Natural killer cell (primary cell): ENCODE results near the gene NTRK2. TPM values are rescaled to one million over a fixed set of nuclear protein-coding genes. Genes with fewer than 3 reads are reported as not detected.

Experiments used
- ATAC-seq, 3 donors: fragments of 150-1000 bp in 2 of 3; fragments of 200-7000 bp in 1 of 3; cut with Tn5 transposase; 1 replicate in 1 of 3; 2 replicates in 2 of 3; pipeline ENCODE4 v1.10.0; 2021; ENCODE audit warnings: mild to moderate bottlenecking in 2 of 3, moderate library complexity in 2 of 3
- DNase-seq, 2 donors: peaks; one replicate each; pipeline versions ENCODE4 v3.0.0 to v3.0.0-alpha.2; 2013 to 2021; ENCODE audit warnings: mixed read lengths in 1 of 2
- H3K27ac ChIP-seq: one replicate; pipeline ENCODE4 v1.5.1; 2013; ENCODE audit warnings: mild to moderate bottlenecking, low read length
- H3K27me3 ChIP-seq: one replicate; pipeline ENCODE4 v1.6.1; 2013; ENCODE audit warnings: low read length; ENCODE audit not compliant: control insufficient read depth, insufficient read depth
- H3K36me3 ChIP-seq: one replicate; pipeline ENCODE4 v1.6.1; 2013; ENCODE audit warnings: low read length; ENCODE audit not compliant: control insufficient read depth, insufficient read depth
- H3K4me1 ChIP-seq: one replicate; pipeline ENCODE4 v1.6.1; 2013; ENCODE audit warnings: low read length; ENCODE audit not compliant: control insufficient read depth, insufficient read depth
- H3K4me3 ChIP-seq: one replicate; pipeline ENCODE4 v1.5.1; 2013; ENCODE audit warnings: low read length
- H3K9me3 ChIP-seq: one replicate; pipeline ENCODE4 v1.6.1; 2013; ENCODE audit warnings: low read length; ENCODE audit not compliant: control insufficient read depth, insufficient read depth
- H3K27ac Mint-ChIP-seq, 2 donors: one replicate each; pipeline ENCODE4 v1.8.0; 2022; ENCODE audit warnings: mild to moderate bottlenecking in 2 of 2, mixed read lengths in 2 of 2, moderate library complexity in 1 of 2
- H3K27me3 Mint-ChIP-seq, 2 donors: one replicate each; pipeline ENCODE4 v1.8.0; 2022; ENCODE audit warnings: low read depth in 2 of 2, mixed read lengths in 2 of 2
- H3K36me3 Mint-ChIP-seq: one replicate; pipeline ENCODE4 v1.8.0; 2022; ENCODE audit warnings: mixed read lengths
- H3K4me1 Mint-ChIP-seq, 2 donors: one replicate each; pipeline ENCODE4 v1.8.0; 2022; ENCODE audit warnings: mixed read lengths in 2 of 2
- H3K4me3 Mint-ChIP-seq: one replicate; pipeline ENCODE4 v1.8.0; 2022; ENCODE audit warnings: mild to moderate bottlenecking, moderate library complexity, mixed read lengths
- H3K9me3 Mint-ChIP-seq, 2 donors: one replicate each; pipeline ENCODE4 v1.8.0; 2022; ENCODE audit warnings: mixed read lengths in 2 of 2
- CTCF ChIP-seq: fragments of 200-600 bp; IDR thresholded peaks from one replicate; pipeline ENCODE4 v1.8.0; 2022; ENCODE audit warnings: antibody characterized with exemption
- WGBS: methylation state at CpG from one replicate; pipeline ENCODE4 v1.1.7; 2013; ENCODE audit warnings: missing lambda C conversion rate; ENCODE audit not compliant: insufficient coverage; 5-methylcytosine and 5-hydroxymethylcytosine counted together
- intact Hi-C: fragments of 100-400 bp; cut with micrococcal nuclease; formaldehyde crosslinking; loops from one replicate; pipeline ENCODE4 v1.14.2; 2022
- total RNA-seq, 4 donors: library from RNA; stranded (reverse); fragments of 120-200 nt in 1 of 4; gene quantifications; one replicate each; pipeline versions ENCODE4 v1.2.3 to v1.2.4, GENCODE V29; 2013 to 2022

Gene NTRK2
- total RNA-seq, 3 donors from 2014 or later (not counting 1 experiment from before 2014, with no cell fraction given), result 0.08 TPM; not detected in 2

GRCh38 chr9:84711936-84712335 lies 42.4 kb downstream of the NTRK2 start:
- Mint-ChIP-seq H3K4me3 (no peak overlapping the region), H3K36me3 (no peaks in the 10 kb centered on the region), H3K4me1 (peaks cover 21 to 22% of the 10 kb centered on the region in 2 donors), H3K27ac (no peak overlapping the region), H3K9me3 (no peaks in the 10 kb centered on the region), H3K27me3 (peaks cover 22 to 49% of the 10 kb centered on the region in 2 donors)
- intact Hi-C loops, result no loop called here
- peaks cover 4% of the 10 kb centered on the region for H3K4me1 ChIP-seq
- no peaks in the 10 kb centered on the region for H3K9me3 ChIP-seq
- TF ChIP-seq CTCF, result no peak
- H3K4me3 ChIP-seq, result no peak overlapping the region
- no peak overlapping the region for H3K27ac ChIP-seq
- no peaks in the 10 kb centered on the region for H3K36me3 ChIP-seq
- 77% methylated on average over 6 of the region's 6 CpGs for WGBS
- ATAC-seq (no peak), DNase-seq (no peak)
- peaks cover 15% of the 10 kb centered on the region for H3K27me3 ChIP-seq

- no peak overlapping the region for H3K4me3 Mint-ChIP-seq
- Histone ChIP-seq H3K27ac (no peak overlapping the region), H3K4me3 (no peak overlapping the region), H3K27me3 (peaks cover 17% of the 10 kb centered on the region), H3K4me1 (no peaks in the 10 kb centered on the region), H3K9me3 (no peaks in the 10 kb centered on the region), H3K36me3 (no peaks in the 10 kb centered on the region)
- peaks cover 26 to 56% of the 10 kb centered on the region in 2 donors for H3K27me3 Mint-ChIP-seq
- no peak for DNase-seq
- no peak overlapping the region for H3K27ac Mint-ChIP-seq
- no peaks in the 10 kb centered on the region for H3K4me1 Mint-ChIP-seq
- H3K9me3 Mint-ChIP-seq, result no peaks in the 10 kb centered on the region
- WGBS, result 85% methylated on average over 2 of the region's 3 CpGs
- TF ChIP-seq CTCF, result no peak
- no peak for ATAC-seq
- no peaks in the 10 kb centered on the region for H3K36me3 Mint-ChIP-seq
- intact Hi-C loops, result no loop called here
Measured at GRCh38 chr9:84716217-84716616, 46.7 kb downstream of the NTRK2 start.

GRCh38 chr9:84718476-84718875 lies 48.9 kb downstream of the NTRK2 start:
- H3K4me3 Mint-ChIP-seq, result no peak overlapping the region
- intact Hi-C loops, result no loop called here
- H3K27ac Mint-ChIP-seq, result no peak overlapping the region
- DNase-seq (no peak), ATAC-seq (no peak)
- Histone ChIP-seq H3K36me3 (no peaks in the 10 kb centered on the region), H3K9me3 (no peaks in the 10 kb centered on the region), H3K27ac (no peak overlapping the region), H3K27me3 (peaks cover 15% of the 10 kb centered on the region), H3K4me1 (no peaks in the 10 kb centered on the region), H3K4me3 (no peak overlapping the region)
- H3K36me3 Mint-ChIP-seq, result no peaks in the 10 kb centered on the region
- WGBS, result 77% methylated on average over 5 of the region's 5 CpGs
- no peak for TF ChIP-seq CTCF
- H3K9me3 Mint-ChIP-seq, result no peaks in the 10 kb centered on the region
- peaks cover 27 to 34% of the 10 kb centered on the region in 2 donors for H3K27me3 Mint-ChIP-seq
- H3K4me1 Mint-ChIP-seq, result no peaks in the 10 kb centered on the region

GRCh38 chr9:84722388-84722989 lies 53.0 kb downstream of the NTRK2 start:
- intact Hi-C loops, result no loop called here
- peaks cover 18 to 30% of the 10 kb centered on the region in 2 donors for H3K27me3 Mint-ChIP-seq
- no peaks in the 10 kb centered on the region for H3K4me1 Mint-ChIP-seq
- H3K36me3 ChIP-seq, result no peaks in the 10 kb centered on the region
- H3K27ac Mint-ChIP-seq, result no peak overlapping the region
- H3K27ac ChIP-seq, result no peak overlapping the region
- H3K27me3 ChIP-seq, result peaks cover 4% of the 10 kb centered on the region
- H3K36me3 Mint-ChIP-seq, result no peaks in the 10 kb centered on the region
- ATAC-seq (no peak), DNase-seq (no peak)
- H3K4me3 ChIP-seq, result no peak overlapping the region
- H3K9me3 ChIP-seq, result no peaks in the 10 kb centered on the region
- H3K9me3 Mint-ChIP-seq, result no peaks in the 10 kb centered on the region
- WGBS, result 93% methylated on average over 4 of the region's 5 CpGs
- H3K4me3 Mint-ChIP-seq, result no peak overlapping the region
- H3K4me1 ChIP-seq, result no peaks in the 10 kb centered on the region
- TF ChIP-seq CTCF, result no peak
